WTC11 (cell line): ENCODE results near the gene TOM1L2.

Source experiments
- NFYB ChIP-seq: sonication (generic); formaldehyde crosslinking; conservative IDR thresholded peaks from 2 replicates; pipeline ENCODE4 v1.8.0; 2022; ENCODE audit warnings: low read depth, missing genetic modification reagents
- NR3C1 ChIP-seq: sonication (generic); formaldehyde crosslinking; conservative IDR thresholded peaks from 2 replicates; pipeline ENCODE4 v1.8.1; 2023; ENCODE audit warnings: low read depth, mild to moderate bottlenecking, missing genetic modification reagents
- TEAD4 ChIP-seq: sonication (generic); formaldehyde crosslinking; IDR thresholded peaks from 2 replicates; pipeline ENCODE4 v1.8.0; 2022; ENCODE audit warnings: mild to moderate bottlenecking, missing genetic modification reagents
- TF ChIP-seq, protein P1 (sequence below): fragments of 200-600 bp; IDR thresholded peaks from 2 replicates; pipeline ENCODE4 v1.8.0; 2022; ENCODE audit warnings: antibody characterized with exemption
- TF ChIP-seq, protein P2 (sequence below): sonication (generic); formaldehyde crosslinking; IDR thresholded peaks from 2 replicates; pipeline ENCODE4 v1.8.0; 2022; ENCODE audit warnings: mild to moderate bottlenecking, missing genetic modification reagents

DNA sequence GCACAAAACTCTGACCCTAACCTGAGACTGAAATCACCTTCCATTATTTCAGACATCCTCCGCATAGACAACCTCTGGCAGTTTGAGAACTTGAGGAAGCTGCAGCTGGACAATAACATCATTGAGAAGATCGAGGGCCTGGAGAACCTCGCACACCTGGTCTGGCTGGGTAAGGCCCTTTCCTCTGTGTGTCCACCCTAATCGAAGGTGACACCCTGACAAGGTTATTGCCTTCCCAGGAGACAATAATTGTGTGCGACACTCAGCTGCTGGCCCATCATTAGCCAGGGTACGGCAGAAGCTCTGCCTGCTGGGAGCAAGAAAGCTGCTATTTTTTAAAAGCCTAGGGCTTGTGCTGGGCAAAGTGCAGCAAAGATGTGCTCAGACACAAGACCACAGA, 11.6 kb upstream of the TOM1L2 start:
- TF ChIP-seq TEAD4 (CRISPR knock-in tag), result no peak
- TF ChIP-seq, protein P1, sequence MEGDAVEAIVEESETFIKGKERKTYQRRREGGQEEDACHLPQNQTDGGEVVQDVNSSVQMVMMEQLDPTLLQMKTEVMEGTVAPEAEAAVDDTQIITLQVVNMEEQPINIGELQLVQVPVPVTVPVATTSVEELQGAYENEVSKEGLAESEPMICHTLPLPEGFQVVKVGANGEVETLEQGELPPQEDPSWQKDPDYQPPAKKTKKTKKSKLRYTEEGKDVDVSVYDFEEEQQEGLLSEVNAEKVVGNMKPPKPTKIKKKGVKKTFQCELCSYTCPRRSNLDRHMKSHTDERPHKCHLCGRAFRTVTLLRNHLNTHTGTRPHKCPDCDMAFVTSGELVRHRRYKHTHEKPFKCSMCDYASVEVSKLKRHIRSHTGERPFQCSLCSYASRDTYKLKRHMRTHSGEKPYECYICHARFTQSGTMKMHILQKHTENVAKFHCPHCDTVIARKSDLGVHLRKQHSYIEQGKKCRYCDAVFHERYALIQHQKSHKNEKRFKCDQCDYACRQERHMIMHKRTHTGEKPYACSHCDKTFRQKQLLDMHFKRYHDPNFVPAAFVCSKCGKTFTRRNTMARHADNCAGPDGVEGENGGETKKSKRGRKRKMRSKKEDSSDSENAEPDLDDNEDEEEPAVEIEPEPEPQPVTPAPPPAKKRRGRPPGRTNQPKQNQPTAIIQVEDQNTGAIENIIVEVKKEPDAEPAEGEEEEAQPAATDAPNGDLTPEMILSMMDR, result no peak
- no peak for TF ChIP-seq NR3C1 (CRISPR knock-in tag)
- TF ChIP-seq, protein P2, sequence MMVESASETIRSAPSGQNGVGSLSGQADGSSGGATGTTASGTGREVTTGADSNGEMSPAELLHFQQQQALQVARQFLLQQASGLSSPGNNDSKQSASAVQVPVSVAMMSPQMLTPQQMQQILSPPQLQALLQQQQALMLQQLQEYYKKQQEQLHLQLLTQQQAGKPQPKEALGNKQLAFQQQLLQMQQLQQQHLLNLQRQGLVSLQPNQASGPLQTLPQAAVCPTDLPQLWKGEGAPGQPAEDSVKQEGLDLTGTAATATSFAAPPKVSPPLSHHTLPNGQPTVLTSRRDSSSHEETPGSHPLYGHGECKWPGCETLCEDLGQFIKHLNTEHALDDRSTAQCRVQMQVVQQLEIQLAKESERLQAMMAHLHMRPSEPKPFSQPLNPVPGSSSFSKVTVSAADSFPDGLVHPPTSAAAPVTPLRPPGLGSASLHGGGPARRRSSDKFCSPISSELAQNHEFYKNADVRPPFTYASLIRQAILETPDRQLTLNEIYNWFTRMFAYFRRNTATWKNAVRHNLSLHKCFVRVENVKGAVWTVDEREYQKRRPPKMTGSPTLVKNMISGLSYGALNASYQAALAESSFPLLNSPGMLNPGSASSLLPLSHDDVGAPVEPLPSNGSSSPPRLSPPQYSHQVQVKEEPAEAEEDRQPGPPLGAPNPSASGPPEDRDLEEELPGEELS (CRISPR knock-in tag), result no peak
- no peak for TF ChIP-seq NFYB
